Hematopoietic multipotent progenitor cell treated with erythropoietin and hydrocortisone succinate and interleukin-3 and kit ligand, for 15 days (in vitro differentiated cells): ENCODE results near the gene MTO1.
"Not testable (repeated sequence)": the region's sequence is repeated elsewhere in the genome, so short reads cannot be mapped to it uniquely, and the experiment has no call there.

ENCODE experiments used
- DNase-seq: peaks from one replicate; pipeline ENCODE4 v3.0.0-alpha.2; 2015; ENCODE audit warnings: low spot score

The MTO1 gene

DNA sequence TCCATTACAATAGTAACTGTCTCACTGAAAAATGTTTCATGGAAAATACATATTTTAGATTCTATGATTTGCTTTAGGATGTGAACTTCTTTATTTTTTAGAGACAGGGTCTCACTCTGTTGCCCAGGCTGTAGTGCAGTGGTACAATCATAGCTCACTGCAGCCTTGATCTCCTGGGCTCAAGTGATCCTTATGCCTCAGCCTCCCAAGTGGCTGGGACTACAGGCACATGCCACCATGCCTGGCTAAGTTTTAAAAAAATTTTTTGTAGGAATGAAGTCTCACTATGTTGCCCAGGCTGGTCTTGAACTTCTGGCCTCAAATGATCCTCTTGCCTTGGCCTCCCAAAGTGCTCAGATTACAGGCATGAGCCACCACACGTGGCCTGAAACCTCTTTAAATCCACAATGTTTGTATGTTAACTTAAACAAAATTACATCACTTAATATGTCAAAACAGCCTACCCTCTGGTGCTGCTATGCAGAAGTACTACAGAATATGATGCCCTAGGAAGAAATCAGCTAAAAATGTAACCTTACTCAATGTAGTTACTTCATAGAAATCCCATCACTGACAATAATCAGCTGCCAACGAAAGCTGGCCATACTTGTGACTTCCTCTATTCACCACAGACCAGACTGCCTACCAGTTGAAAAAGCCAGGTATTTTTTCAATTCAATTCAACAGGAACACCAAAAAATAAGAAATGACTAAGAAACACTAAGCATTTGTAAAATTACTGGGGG is 41.7 kb downstream of the MTO1 start:
- DNase-seq = no peak

GRCh38 chr6:73504160-73504559 is 42.6 kb downstream of the MTO1 start:
- DNase-seq = no peak

- no peak for DNase-seq
Measured at GRCh38 chr6:73505142-73505541, 43.6 kb downstream of the MTO1 start.

- not testable (repeated sequence) for DNase-seq
Measured at GRCh38 chr6:73505705-73506104, 44.2 kb downstream of the MTO1 start.

DNA sequence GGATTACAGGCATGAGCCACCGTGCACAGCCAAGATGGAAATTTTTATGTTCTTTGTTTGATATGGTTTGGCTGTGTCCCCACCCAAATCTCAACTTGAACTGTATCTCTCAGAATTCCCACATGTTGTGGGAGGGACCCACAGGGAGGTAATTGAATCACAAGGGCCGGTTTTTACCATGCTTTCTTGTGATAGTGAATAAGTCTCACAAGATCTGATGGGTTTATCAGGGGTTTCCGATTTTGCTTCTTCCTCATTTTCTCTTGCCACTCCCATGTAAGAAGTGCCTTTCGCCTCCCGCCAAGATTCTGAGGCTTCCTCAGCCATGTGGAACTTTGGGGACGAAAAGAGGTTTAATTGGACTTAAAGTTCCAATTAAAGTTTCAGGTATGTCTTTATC is 44.7 kb downstream of the MTO1 start:
- DNase-seq = no peak

GRCh38 chr6:73508776-73509175 is 47.2 kb downstream of the MTO1 start:
- no peak for DNase-seq

DNA sequence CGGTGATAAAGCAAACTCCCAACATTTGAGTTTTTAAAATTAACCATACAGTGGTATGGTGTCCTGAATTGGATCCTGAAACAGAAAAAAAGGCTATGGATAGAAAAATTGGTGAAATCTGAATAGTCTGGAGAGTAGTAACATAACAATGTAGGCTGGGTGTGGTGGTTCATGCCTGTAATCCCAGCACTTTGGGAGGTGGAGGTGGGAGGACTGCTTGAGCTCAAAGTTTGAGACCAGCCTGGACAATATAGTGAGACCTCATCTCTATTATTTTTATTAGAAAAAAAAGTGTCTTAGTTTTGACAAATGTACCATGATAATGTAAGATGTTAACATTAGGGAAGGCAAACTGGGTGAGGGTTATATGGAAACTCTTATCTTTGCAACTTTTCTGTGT is 48.3 kb downstream of the MTO1 start:
- DNase-seq = no peak

DNA sequence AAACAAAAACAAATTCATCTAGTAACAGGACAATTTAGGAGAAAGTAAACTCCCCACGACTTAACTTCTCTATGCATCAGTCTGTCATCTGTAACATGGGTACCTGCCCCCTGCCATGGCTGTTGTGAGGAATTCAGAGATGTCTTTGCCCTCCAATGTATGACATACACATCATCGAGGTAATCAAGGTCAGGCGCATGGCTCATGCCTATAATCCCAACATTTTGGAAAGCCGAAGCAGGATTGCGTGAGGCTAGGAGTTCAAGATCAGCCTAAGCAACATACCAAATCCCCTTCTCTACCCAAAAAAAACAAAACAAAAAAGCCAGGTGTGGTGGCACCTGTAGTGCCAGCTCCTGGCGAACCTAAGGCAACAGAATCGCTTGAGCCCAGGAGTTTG is 50.3 kb downstream of the MTO1 start:
- DNase-seq = no peak

- no peak for DNase-seq
Measured at GRCh38 chr6:73513496-73513854, 51.9 kb downstream of the MTO1 start.

DNA sequence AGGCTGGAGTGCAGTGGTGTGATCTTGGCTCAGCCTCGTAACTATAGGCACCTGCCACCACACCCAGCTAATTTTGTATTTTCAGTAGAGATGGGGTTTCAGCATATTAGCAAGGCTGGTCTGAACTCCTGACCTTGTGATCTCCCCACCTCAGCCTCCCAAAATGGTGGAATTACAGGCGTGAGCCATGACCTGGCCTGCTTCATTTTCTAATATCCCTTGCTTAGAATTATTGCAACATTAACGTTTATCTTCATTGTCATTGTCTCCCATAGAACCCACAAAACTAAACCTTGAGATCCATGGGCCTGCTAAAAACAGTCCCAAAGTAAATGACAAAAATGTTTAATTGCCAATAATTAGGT is 53.2 kb downstream of the MTO1 start:
- no peak for DNase-seq

GRCh38 chr6:73515204-73515655 is 53.7 kb downstream of the MTO1 start:
- no peak for DNase-seq

- no peak for DNase-seq
Measured at GRCh38 chr6:73516514-73517489, 55.3 kb downstream of the MTO1 start.

- DNase-seq = not testable (repeated sequence)
Measured at GRCh38 chr6:73518100-73518981, 56.8 kb downstream of the MTO1 start.

GRCh38 chr6:73518982-73519881 is 57.7 kb downstream of the MTO1 start:
- DNase-seq = not testable (repeated sequence)

DNA sequence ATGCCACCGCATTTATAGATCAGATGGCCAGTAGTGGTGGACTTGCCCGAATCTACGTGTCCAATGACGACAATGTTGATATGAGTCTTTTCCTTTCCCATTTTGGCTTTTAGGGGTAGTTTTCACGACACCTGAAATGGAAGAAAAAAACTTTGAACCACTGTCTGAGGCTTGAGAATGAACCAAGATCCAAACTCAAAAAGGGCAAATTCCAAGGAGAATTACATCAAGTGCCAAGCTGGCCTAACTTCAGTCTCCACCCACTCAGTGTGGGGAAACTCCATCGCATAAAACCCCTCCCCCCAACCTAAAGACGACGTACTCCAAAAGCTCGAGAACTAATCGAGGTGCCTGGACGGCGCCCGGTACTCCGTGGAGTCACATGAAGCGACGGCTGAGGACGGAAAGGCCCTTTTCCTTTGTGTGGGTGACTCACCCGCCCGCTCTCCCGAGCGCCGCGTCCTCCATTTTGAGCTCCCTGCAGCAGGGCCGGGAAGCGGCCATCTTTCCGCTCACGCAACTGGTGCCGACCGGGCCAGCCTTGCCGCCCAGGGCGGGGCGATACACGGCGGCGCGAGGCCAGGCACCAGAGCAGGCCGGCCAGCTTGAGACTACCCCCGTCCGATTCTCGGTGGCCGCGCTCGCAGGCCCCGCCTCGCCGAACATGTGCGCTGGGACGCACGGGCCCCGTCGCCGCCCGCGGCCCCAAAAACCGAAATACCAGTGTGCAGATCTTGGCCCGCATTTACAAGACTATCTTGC is 58.6 kb downstream of the MTO1 start:
- peak; percentile 83 for DNase-seq

DNA sequence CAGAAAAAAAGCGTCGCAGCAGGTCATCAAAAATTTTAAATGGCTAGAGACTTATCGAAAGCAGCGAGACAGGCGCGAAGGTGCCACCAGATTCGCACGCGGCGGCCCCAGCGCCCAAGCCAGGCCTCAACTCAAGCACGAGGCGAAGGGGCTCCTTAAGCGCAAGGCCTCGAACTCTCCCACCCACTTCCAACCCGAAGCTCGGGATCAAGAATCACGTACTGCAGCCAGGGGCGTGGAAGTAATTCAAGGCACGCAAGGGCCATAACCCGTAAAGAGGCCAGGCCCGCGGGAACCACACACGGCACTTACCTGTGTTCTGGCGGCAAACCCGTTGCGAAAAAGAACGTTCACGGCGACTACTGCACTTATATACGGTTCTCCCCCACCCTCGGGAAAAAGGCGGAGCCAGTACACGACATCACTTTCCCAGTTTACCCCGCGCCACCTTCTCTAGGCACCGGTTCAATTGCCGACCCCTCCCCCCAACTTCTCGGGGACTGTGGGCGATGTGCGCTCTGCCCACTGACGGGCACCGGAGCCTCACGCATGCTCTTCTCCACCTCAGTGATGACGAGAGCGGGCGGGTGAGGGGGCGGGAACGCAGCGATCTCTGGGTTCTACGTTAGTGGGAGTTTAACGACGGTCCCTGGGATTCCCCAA is 59.3 kb downstream of the MTO1 start, which contains the start of gene EEF1A1:
TSS of gene EEF1A1 (minus strand) at position 345 of the 663 bp plus-strand sequence. CDS start 1,006 bp downstream, outside the sequence.
- peak; percentile 94 for DNase-seq

DNA sequence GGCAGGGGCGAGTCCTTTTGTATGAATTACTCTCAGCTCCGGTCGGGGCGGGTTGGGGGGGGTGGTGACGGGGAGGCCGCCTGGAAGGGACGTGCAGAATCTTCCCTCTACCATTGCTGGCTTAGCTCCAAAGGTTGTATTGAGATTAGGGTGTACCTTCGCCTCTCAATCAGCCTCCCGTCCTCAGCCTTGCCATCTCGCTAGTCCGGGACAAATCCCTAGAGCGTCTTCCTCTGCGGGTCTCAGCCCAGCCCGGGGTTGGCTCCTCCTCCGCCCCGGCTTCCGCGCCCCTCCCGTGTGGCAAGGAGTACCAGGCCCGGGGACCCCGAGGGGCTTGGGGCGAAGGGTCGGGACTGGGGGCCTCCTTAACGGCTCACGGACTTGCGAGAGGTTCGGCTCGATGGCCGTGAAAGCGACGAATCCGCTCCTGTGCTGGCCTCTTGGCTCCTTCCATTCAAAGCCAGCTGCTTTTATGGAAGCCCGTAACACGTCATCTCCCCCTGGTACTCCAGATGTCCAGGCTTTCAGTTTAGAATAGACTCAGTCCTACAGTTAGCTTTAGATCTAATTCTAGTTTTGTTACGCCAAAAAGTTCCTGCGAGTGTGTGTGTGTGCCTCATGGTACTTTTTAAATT is 59.9 kb downstream of the MTO1 start:
- DNase-seq = no peak

GRCh38 chr6:73523434-73524123 is 62.0 kb downstream of the MTO1 start:
- peak; percentile 71 for DNase-seq
